Mesodermal cell (in vitro differentiated cells): Measurements from ENCODE around the gene TMEM95.

Source experiments
- H3K27ac ChIP-seq: 2 replicates; pipeline ENCODE4 v1.7.0; 2013; ENCODE audit warnings: mild to moderate bottlenecking, low read depth, low read length, moderate library complexity; ENCODE audit not compliant: severe bottlenecking
- H3K36me3 ChIP-seq: 2 replicates; pipeline ENCODE4 v1.7.1; 2013; ENCODE audit warnings: mild to moderate bottlenecking, low read length, moderate library complexity; ENCODE audit not compliant: control insufficient read depth, insufficient read depth
- H3K4me1 ChIP-seq: one replicate; pipeline ENCODE4 v1.7.1; 2013; ENCODE audit warnings: mild to moderate bottlenecking, low read length; ENCODE audit not compliant: insufficient read depth, control insufficient read depth, poor library complexity, severe bottlenecking
- H3K4me3 ChIP-seq: 2 replicates; pipeline ENCODE4 v1.7.0; 2013; ENCODE audit warnings: low read length, control low read depth, mild to moderate bottlenecking; ENCODE audit not compliant: insufficient read depth, poor library complexity, severe bottlenecking; ENCODE audit errors: extremely low read depth
- H3K9me3 ChIP-seq: 2 replicates; pipeline ENCODE4 v1.7.1; 2013; ENCODE audit warnings: mild to moderate bottlenecking, low read length, moderate library complexity; ENCODE audit not compliant: control insufficient read depth
- WGBS, 2 experiments: methylation state at CpG; one replicate each; pipeline ENCODE4 v1.1.5; 2013; ENCODE audit warnings: missing lambda C conversion rate in 2 of 2; ENCODE audit not compliant: insufficient coverage in 2 of 2; 5-methylcytosine and 5-hydroxymethylcytosine counted together

The TMEM95 gene

DNA sequence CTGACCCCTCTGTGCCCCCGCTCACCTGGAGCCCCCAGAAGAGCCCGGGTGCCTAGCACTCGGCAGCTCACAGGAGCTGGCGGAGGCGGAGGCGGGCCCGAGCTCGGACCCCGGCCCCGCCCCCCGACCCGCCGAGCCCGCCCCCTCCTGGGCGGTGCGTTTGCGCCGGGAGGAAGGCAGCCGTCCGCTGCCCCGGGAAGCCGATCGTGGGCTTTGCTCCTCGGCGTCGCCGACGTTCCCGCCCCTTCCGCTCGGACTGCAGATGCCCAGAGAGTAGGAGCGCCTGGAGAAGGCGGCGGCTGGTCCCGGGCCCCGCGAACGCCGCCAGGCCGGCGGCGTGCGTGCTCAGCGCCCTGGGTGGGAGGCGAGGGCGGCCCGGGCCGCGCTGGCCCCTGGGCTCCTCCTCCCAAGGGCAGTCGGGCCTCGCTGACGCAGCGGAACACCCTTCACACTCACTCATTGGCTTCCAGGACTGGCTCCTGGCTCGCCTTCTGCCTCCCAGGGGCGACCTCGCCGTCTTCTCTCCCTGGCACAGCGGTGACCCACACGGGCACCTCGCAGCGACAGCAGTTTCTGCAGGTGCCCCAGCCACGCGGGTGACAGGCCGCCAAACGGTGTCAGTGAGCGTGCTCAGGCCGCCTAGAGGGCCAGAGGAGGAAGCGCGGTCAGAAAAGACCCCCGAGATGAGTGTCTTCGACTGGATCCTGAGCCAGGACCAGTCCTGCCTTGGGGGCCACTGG, 39.7 kb downstream of the TMEM95 start, which contains the start of gene PLSCR3:
PLSCR3 (minus strand) TSS at position 74 of the 740 bp plus-strand sequence. CDS start 415 bp downstream, outside the sequence.
- Histone ChIP-seq H3K36me3 (peaks cover 29% of the 10 kb centered on the region), H3K27ac (peak within 1 kb of the TSS; percentile 83), H3K9me3 (no peaks in the 10 kb centered on the region), H3K4me3 (peak within 1 kb of the TSS; percentile 79), H3K4me1 (peaks cover 10% of the 10 kb centered on the region)
- 1% methylated on average over 46 to 67 of the region's 71 CpGs for WGBS, 2 experiments

DNA sequence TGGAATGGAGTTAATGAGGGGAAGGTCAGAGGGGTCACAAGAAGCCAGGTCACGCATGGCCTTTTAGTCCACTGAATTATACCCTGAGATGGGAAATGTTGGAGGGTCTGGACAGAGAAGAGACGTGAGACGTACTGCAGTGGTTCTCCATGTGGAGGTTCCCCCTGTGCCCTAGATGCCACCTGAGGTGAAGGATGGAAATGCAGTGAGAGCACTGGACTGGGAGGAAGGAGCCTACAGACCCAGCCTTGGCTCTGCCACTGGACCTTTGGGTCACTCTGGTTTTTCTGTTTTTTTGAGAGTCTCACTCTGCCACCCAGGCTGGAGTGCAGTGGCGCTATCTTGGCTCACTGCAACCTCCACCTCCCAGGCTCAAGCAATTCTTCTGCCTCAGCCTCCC, 41.2 kb downstream of the TMEM95 start:
- 91 to 95% methylated on average over 4 of the region's 4 CpGs for WGBS, 2 experiments
- H3K36me3 ChIP-seq: peaks cover 15% of the 10 kb centered on the region
- no peak overlapping the region for H3K4me3 ChIP-seq
- H3K27ac ChIP-seq: no peak overlapping the region
- H3K9me3 ChIP-seq: no peaks in the 10 kb centered on the region
- H3K4me1 ChIP-seq: peaks cover 8% of the 10 kb centered on the region

DNA sequence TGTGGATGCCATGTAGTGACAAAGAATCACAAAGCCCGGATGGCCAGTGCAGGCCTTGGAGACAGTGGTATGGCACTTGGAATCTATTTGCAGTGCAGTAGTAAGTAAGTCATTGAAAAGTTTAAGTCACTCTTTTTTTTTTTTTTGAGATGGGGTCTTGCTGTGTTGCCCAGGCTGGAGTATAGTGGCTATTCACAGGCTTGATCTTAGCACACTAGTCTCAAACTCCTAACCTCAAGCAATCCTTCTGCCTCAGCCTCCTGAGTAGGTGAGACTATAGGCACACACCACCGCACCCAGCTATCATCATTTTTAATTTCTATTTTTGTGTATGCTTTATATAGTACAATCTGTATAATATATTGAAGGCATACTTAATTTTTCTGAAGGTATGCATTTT, 43.7 kb downstream of the TMEM95 start:
- Histone ChIP-seq H3K36me3 (peaks cover 9% of the 10 kb centered on the region), H3K9me3 (no peaks in the 10 kb centered on the region), H3K4me3 (no peak overlapping the region), H3K27ac (no peak overlapping the region), H3K4me1 (peaks cover 8% of the 10 kb centered on the region)
- WGBS, 2 experiments: 79 to 85% methylated on average over 1 of the region's 2 CpGs

DNA sequence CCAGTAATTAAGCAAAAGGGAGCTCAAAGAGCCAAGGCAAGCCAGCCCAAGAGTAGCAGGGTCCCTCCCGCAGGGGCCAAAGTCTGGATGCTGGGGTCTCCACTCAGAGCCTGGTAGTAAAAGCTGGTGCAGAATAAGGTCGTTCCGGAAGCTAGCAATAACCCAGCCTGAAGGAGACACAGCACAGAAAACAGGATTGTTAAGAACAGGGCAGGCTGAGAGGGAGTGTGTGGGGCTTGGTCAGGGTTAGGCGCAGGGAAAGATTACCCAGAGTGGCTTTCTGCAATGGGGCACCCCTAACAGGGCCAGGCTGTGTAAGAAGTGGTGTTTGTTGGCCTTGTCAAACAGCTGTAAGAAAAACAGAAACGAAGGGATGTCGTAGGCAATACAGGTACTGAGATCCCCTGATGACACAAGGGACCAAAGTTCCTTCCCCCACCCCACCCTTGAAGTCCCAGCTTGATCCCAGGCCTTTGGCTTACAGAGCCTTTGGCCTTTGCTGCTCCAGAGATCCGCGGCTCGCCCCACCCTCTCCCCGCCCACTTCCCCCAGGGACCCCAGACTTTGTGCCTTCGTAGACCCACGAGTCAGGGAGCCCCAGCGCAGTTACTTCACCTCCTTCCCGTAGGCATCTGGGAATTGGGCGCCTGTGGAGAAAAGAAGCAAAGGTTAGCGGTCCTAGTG, 48.2 kb downstream of the TMEM95 start:
- peaks cover 7% of the 10 kb centered on the region for H3K4me1 ChIP-seq
- WGBS, 2 experiments: 27 to 40% methylated on average over 6 to 9 of the region's 16 CpGs
- H3K36me3 ChIP-seq: peaks cover 9% of the 10 kb centered on the region
- H3K27ac ChIP-seq: peak overlapping the region; percentile 83
- H3K4me3 ChIP-seq: peak overlapping the region; percentile 75
- H3K9me3 ChIP-seq: no peaks in the 10 kb centered on the region

DNA sequence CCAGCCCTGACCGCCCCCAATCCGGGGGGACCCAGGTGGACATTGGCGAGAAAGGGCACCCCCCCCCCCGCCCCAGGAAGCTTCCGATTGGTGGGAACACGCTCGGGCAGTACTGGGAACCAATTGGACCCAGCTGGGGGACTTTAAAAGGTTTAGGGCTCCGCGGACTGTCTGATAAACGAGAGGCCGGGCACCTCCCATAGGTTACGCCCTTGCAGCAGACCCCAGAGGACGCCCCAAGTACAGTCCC, 48.7 kb downstream of the TMEM95 start:
- no peaks in the 10 kb centered on the region for H3K9me3 ChIP-seq
- WGBS, 2 experiments: 0% methylated on average over 7 to 11 of the region's 13 CpGs

DNA sequence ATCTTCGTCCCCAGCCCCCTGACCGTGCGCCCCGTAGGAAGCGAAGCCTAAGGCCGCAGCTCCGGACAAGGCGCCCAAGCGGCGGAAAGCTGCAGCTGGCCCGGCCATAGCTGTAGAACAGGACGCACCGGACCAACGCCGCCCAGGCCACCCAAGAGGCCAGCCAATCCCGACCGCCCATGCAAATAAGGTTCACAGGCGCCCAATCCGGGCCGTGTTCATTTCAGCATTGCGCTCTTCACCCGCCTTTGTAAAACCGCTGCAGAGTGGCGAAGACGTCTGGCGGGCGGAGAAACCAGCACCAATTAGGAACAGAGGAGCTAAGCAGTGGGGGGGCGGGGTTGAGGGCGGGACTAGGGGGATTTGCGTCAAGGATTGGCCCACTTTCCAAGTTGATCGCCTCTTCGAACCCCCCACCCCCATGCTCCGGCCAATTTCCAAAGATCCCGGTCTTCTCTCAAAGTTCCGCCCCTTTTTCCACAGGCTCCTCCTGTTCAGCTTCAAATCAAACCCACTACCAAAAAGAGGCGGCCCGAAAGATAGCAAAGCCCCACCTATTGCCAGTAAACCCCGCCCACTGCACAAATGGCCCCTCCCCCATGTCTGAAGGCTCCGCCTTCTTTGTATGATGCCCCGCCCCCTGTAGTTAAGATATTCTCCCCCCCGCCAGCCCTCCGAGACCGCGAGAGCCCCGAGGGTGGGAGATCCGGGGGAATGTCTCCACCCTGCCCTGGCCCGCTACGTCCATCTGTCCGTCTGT, 49.2 kb downstream of the TMEM95 start, which contains the start of gene TMEM256:
TMEM256 (minus strand) TSS at position 121 of the 760 bp plus-strand sequence; CDS start at position 108, 13 bp downstream.
- peak within 1 kb of the TSS; percentile 83 for H3K27ac ChIP-seq
- peaks cover 16% of the 10 kb centered on the region for H3K36me3 ChIP-seq
- peaks cover 7% of the 10 kb centered on the region for H3K4me1 ChIP-seq
- WGBS, 2 experiments: 0% methylated on average over 21 to 34 of the region's 49 CpGs
- no peaks in the 10 kb centered on the region for H3K9me3 ChIP-seq
- peak within 1 kb of the TSS; percentile 75 for H3K4me3 ChIP-seq

More for the DNA sequence above, 48.7 kb downstream of the TMEM95 start:
- H3K27ac ChIP-seq: peak overlapping the region; percentile 83
- peaks cover 11% of the 10 kb centered on the region for H3K36me3 ChIP-seq
- peak overlapping the region; percentile 75 for H3K4me3 ChIP-seq
- H3K4me1 ChIP-seq: peaks cover 7% of the 10 kb centered on the region

DNA sequence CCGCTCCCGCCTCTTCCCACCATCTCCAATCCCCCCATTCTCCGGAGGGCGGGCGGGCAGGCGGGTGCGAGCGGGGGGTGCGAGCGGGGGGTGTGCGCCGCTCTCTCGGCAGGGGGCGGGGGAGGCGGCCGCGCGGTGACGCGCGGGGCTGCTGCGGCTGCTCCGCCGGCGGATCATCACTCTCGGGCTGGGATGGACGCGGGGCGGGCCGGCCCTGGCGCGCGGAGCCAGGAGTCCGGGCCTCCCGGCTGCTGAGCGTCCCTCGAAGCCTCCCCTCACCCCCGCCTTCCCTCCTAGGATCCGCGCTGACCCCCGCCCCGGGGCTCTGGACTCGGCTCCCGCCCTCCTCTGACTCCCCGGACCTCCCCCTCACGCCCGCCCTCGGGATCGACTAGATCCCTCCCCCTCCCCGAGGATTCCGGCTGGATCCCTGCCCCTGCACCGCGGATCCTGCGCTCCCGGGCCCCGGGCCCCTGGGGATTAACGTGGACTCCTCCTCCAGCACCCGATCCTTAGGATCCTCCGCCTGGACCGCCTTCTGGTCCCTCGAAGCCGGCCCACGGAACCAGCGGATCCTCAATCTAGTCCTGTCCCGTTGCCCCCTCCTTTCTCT, 49.9 kb downstream of the TMEM95 start:
- H3K4me1 ChIP-seq: peaks cover 7% of the 10 kb centered on the region
- H3K9me3 ChIP-seq: no peaks in the 10 kb centered on the region
- peak overlapping the region; percentile 76 for H3K27ac ChIP-seq
- 0% methylated on average over 45 to 55 of the region's 65 CpGs for WGBS, 2 experiments
- H3K36me3 ChIP-seq: peaks cover 23% of the 10 kb centered on the region
- peak overlapping the region; percentile 75 for H3K4me3 ChIP-seq

DNA sequence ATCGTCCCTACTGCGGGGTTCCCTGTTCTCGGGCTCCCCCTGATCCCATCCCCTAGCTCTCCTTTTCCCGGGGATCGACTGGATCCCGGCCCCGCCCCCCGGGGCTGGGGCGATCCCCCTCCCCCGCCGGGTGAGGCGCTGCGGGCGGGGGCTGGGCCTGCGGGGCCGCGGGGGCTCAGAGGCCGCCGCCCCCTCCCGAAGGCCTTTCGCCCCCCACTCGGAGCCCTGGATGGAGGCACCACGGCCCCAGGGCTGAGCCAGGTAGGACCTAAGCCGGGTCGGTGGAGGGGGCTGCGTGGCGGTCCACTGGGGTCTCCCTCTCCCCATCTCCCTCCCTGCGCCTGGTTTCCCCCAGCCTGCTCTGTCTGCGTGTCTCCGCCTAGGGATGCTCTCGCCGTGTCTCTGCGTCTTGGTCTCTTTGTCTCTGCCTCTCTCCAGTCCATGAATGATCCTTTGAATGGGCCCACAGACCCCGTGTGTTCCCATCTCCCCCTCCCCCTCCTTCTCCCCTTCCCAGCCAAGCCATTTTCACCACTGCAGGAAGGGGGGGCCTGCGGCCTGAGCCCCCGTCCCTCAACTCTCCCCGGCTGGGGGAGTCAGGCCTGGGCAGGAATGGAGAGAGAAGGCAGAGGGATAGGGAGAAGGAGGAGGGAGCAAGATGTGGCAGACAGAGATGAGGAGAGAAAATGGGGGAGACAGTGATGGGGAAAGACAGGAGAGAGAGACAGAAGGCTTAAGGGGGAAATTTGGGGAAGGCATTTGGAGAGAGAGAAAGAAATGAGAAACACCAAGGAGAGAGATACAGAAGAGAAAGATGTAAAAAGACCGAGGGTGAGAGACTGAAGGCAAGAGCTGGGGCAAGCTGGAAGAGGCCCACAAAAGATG, 50.6 kb downstream of the TMEM95 start:
- peaks cover 28% of the 10 kb centered on the region for H3K36me3 ChIP-seq
- H3K4me3 ChIP-seq: peak overlapping the region; percentile 75
- no peaks in the 10 kb centered on the region for H3K9me3 ChIP-seq
- H3K4me1 ChIP-seq: peaks cover 7% of the 10 kb centered on the region
- H3K27ac ChIP-seq: peak overlapping the region; percentile 76
- 1 to 2% methylated on average over 16 to 26 of the region's 38 CpGs for WGBS, 2 experiments

DNA sequence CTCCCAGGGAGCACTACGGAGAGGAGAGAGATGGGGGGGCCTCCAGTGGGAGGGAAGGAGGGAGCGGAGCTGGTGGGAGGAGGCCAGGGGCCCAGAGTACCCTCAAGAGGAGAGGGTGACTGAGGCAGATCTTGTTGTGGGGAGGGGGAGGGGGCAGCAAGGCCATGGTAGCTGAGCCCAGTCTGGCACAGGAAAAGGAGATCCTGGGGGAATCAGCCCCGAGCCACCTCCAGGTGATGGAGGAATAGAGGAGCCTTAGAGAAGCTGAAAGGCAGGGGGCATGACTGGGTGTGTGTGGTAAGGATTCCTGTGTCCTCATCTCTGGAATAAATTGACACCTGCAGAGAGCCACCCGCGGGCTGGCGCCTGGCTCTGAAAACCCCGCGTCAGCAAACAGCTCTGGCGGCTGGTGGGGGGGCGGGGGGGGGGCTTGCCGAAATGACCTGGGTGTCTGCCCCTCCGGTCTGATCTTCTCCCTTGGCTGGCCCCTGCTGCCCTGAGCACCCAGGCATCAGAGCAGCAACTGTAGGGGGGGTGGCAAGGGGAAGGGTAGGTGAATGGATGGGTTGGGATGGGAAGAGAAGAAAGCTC, 51.4 kb downstream of the TMEM95 start:
- peaks cover 34% of the 10 kb centered on the region for H3K36me3 ChIP-seq
- peak overlapping the region; percentile 75 for H3K4me3 ChIP-seq
- WGBS, 2 experiments: 11 to 26% methylated on average over 3 of the region's 12 CpGs
- H3K4me1 ChIP-seq: peaks cover 3% of the 10 kb centered on the region
- no peak overlapping the region for H3K27ac ChIP-seq
- no peaks in the 10 kb centered on the region for H3K9me3 ChIP-seq
